ENCODE results near the gene PIP5K1B. TPM values are rescaled to one million over a fixed set of nuclear protein-coding genes. Genes with fewer than 3 reads are reported as not detected.

Gene PIP5K1B
- total and polyA plus RNA-seq, 2 of the 13 experiments (the other 11 are each of a cell fraction or from before 2014, with no cell fraction given): 15.8 to 17.5 TPM

DNA sequence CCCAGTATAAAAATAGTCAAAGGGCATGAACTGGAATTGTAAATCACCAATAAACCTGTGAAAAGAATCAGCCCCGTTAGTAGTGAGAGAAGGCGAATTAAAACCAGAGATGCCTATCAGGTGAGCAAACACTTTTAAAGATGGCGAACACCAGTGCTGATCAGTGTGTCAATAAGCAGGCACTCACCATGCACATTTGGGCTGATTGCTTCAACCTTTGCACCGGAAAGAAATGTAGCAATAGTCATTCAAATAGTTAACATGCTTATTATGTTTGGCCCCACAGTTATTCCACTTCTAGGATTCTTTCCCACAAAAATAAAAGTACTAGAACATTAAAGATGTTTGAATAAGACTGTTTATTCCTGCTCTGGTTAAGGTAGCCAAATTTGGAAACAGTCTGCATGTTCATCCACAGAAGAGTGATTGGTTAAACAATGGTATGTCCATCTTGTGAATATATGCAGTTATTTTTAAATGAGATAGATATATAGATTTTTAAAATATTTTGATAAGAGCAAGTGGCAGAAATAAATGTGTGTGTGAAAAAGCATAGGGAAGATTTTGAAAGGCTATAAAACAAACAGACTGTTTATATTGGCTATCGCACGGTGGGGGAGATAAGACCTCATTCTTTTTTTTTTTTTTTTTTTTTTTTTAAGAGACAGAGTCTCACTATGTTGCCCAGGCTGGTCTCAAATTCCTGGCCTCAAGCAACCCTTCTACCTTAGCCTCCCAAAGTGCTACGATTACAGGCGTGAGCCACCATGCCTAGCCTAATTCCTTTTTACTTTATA lies 112.2 kb downstream of the PIP5K1B start (continued):
- TF ChIP-seq, protein P1, sequence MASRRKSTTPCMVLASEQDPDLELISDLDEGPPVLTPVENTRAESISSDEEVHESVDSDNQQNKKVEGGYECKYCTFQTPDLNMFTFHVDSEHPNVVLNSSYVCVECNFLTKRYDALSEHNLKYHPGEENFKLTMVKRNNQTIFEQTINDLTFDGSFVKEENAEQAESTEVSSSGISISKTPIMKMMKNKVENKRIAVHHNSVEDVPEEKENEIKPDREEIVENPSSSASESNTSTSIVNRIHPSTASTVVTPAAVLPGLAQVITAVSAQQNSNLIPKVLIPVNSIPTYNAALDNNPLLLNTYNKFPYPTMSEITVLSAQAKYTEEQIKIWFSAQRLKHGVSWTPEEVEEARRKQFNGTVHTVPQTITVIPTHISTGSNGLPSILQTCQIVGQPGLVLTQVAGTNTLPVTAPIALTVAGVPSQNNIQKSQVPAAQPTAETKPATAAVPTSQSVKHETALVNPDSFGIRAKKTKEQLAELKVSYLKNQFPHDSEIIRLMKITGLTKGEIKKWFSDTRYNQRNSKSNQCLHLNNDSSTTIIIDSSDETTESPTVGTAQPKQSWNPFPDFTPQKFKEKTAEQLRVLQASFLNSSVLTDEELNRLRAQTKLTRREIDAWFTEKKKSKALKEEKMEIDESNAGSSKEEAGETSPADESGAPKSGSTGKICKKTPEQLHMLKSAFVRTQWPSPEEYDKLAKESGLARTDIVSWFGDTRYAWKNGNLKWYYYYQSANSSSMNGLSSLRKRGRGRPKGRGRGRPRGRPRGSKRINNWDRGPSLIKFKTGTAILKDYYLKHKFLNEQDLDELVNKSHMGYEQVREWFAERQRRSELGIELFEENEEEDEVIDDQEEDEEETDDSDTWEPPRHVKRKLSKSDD (CRISPR knock-in tag; IDR thresholded peaks at IDR 0.05; ENCODE audit: low read depth): 0 out of 2 replicates have a peak, but pooled peaks have one; percentile 37
- peak; percentile 63 for TF ChIP-seq CREM (IDR thresholded peaks at IDR 0.05)
- TF ChIP-seq CREM (CRISPR knock-in tag; IDR thresholded peaks at IDR 0.05): no peak
- no peak for TF ChIP-seq PHF5A (CRISPR knock-in tag; IDR thresholded peaks at IDR 0.05; ENCODE audit: low read depth, unreplicated experiment)
- TF ChIP-seq BORCS8-MEF2B (CRISPR knock-in tag; IDR thresholded peaks at IDR 0.05): no peak
- TF ChIP-seq PRPF4 (IDR thresholded peaks at IDR 0.05; ENCODE audit: low read depth, low read length, poor library complexity, severe bottlenecking): no peak
- no peak for TF ChIP-seq ZNF878 (CRISPR knock-in tag; IDR thresholded peaks at IDR 0.05)
- peak; percentile 78 for TF ChIP-seq HHEX (CRISPR knock-in tag; IDR thresholded peaks at IDR 0.05)
- peak; percentile 68; the same call in 1 of the 2 replicates for TF ChIP-seq IRF2 (CRISPR knock-in tag; IDR thresholded peaks at IDR 0.05)
- TF ChIP-seq SAFB2 (CRISPR knock-in tag; IDR thresholded peaks at IDR 0.05; ENCODE audit: borderline replicate concordance, low read depth): no peak
- TF ChIP-seq, protein P2, sequence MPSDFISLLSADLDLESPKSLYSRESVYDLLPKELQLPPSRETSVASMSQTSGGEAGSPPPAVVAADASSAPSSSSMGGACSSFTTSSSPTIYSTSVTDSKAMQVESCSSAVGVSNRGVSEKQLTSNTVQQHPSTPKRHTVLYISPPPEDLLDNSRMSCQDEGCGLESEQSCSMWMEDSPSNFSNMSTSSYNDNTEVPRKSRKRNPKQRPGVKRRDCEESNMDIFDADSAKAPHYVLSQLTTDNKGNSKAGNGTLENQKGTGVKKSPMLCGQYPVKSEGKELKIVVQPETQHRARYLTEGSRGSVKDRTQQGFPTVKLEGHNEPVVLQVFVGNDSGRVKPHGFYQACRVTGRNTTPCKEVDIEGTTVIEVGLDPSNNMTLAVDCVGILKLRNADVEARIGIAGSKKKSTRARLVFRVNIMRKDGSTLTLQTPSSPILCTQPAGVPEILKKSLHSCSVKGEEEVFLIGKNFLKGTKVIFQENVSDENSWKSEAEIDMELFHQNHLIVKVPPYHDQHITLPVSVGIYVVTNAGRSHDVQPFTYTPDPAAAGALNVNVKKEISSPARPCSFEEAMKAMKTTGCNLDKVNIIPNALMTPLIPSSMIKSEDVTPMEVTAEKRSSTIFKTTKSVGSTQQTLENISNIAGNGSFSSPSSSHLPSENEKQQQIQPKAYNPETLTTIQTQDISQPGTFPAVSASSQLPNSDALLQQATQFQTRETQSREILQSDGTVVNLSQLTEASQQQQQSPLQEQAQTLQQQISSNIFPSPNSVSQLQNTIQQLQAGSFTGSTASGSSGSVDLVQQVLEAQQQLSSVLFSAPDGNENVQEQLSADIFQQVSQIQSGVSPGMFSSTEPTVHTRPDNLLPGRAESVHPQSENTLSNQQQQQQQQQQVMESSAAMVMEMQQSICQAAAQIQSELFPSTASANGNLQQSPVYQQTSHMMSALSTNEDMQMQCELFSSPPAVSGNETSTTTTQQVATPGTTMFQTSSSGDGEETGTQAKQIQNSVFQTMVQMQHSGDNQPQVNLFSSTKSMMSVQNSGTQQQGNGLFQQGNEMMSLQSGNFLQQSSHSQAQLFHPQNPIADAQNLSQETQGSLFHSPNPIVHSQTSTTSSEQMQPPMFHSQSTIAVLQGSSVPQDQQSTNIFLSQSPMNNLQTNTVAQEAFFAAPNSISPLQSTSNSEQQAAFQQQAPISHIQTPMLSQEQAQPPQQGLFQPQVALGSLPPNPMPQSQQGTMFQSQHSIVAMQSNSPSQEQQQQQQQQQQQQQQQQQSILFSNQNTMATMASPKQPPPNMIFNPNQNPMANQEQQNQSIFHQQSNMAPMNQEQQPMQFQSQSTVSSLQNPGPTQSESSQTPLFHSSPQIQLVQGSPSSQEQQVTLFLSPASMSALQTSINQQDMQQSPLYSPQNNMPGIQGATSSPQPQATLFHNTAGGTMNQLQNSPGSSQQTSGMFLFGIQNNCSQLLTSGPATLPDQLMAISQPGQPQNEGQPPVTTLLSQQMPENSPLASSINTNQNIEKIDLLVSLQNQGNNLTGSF (CRISPR knock-in tag; IDR thresholded peaks at IDR 0.05): no peak
- TF ChIP-seq HES4 (CRISPR knock-in tag; IDR thresholded peaks at IDR 0.05; ENCODE audit: borderline replicate concordance): no peak
- TF ChIP-seq ADNP (CRISPR knock-in tag; IDR thresholded peaks at IDR 0.05): no peak
- no peak for TF ChIP-seq CC2D1A (CRISPR knock-in tag; IDR thresholded peaks at IDR 0.05)
- TF ChIP-seq ZNF143 (CRISPR knock-in tag; IDR thresholded peaks at IDR 0.05): no peak
- TF ChIP-seq ZNF670 (CRISPR knock-in tag; IDR thresholded peaks at IDR 0.05; ENCODE audit: borderline replicate concordance): no peak
- no peak for TF ChIP-seq IKZF4 (CRISPR knock-in tag; IDR thresholded peaks at IDR 0.05; ENCODE audit: borderline replicate concordance, low read depth, not compliant biosample characterization)
- TF ChIP-seq DR1 (CRISPR knock-in tag; IDR thresholded peaks at IDR 0.05): no peak
- peak; percentile 72; the same call in 1 of the 2 replicates for TF ChIP-seq NFKBIZ (CRISPR knock-in tag; IDR thresholded peaks at IDR 0.05)
- no peak for TF ChIP-seq GZF1 (CRISPR knock-in tag; IDR thresholded peaks at IDR 0.05)
- TF ChIP-seq KDM4B (CRISPR knock-in tag; IDR thresholded peaks at IDR 0.05): no peak
- no peak for TF ChIP-seq ZSCAN22 (CRISPR knock-in tag; IDR thresholded peaks at IDR 0.05)
- TF ChIP-seq ZNF263 (CRISPR knock-in tag; IDR thresholded peaks at IDR 0.05): no peak
- TF ChIP-seq ZNF17 (CRISPR knock-in tag; IDR thresholded peaks at IDR 0.05): no peak
- 0 out of 2 replicates have a peak, but pooled peaks have one; percentile 23 for TF ChIP-seq ZNF264 (CRISPR knock-in tag; IDR thresholded peaks at IDR 0.05)
